Loucy (cell line): ENCODE results near the gene EP400.

Experiments used
- CTCF ChIP-seq: fragments of 200-600 bp; sonication (generic); conservative IDR thresholded peaks from 2 replicates; pipeline ENCODE4 v1.5.1; 2014; ENCODE audit warnings: mild to moderate bottlenecking, antibody characterized with exemption, low read length
- EZH2phosphoT487 ChIP-seq: fragments of 200-600 bp; IDR thresholded peaks from 2 replicates; pipeline ENCODE4 v1.6.1; 2018; ENCODE audit warnings: antibody characterized with exemption, mild to moderate bottlenecking, moderate library complexity, borderline replicate concordance

- no peak for TF ChIP-seq CTCF
- no peak for TF ChIP-seq EZH2phosphoT487
Measured at GRCh38 chr12:132124766-132125425, 175.2 kb downstream of the EP400 start.
